H9 (cell line): ENCODE measurements around the gene UTP20. TPM values are rescaled to one million over a fixed set of nuclear protein-coding genes. Genes with fewer than 3 reads are reported as not detected.

ENCODE experiments used
- DNase-seq: peaks from one replicate; pipeline ENCODE4 v3.0.0-alpha.2; 2017
- H2AFZ ChIP-seq: one replicate; pipeline ENCODE4 v1.6.1; 2013; ENCODE audit warnings: mild to moderate bottlenecking, low read length, control low read depth, moderate library complexity
- H2AK5ac ChIP-seq: 2 replicates; pipeline ENCODE4 v1.6.1; 2013; ENCODE audit warnings: low read length, control low read depth, mixed read lengths; ENCODE audit not compliant: insufficient read length
- H2BK120ac ChIP-seq: one replicate; pipeline ENCODE4 v1.6.1; 2013; ENCODE audit warnings: low read depth, mild to moderate bottlenecking, low read length, control low read depth, inconsistent platforms; ENCODE audit not compliant: poor library complexity, severe bottlenecking
- H2BK12ac ChIP-seq: 2 replicates; pipeline ENCODE4 v1.6.1; 2013; ENCODE audit warnings: low read length, control low read depth, mixed read lengths, low read depth; ENCODE audit not compliant: insufficient read length
- H2BK15ac ChIP-seq: 2 replicates; pipeline ENCODE4 v1.6.1; 2013; ENCODE audit warnings: low read depth, low read length, control low read depth
- H2BK20ac ChIP-seq: one replicate; pipeline ENCODE4 v1.6.1; 2013; ENCODE audit warnings: low read depth, mild to moderate bottlenecking, low read length, control low read depth, inconsistent platforms; ENCODE audit not compliant: poor library complexity, severe bottlenecking
- H2BK5ac ChIP-seq: 2 replicates; pipeline ENCODE4 v1.6.1; 2013; ENCODE audit warnings: low read length, control low read depth, mixed read lengths; ENCODE audit not compliant: insufficient read length
- H3K14ac ChIP-seq: 2 replicates; pipeline ENCODE4 v1.6.1; 2013; ENCODE audit warnings: low read length, control low read depth; ENCODE audit not compliant: insufficient read depth
- H3K18ac ChIP-seq: 2 replicates; pipeline ENCODE4 v1.6.1; 2013; ENCODE audit warnings: low read depth, mild to moderate bottlenecking, mixed read lengths, low read length, control low read depth; ENCODE audit not compliant: insufficient read length
- H3K23ac ChIP-seq: 2 replicates; pipeline ENCODE4 v1.6.1; 2013; ENCODE audit warnings: low read length, control low read depth, mixed read lengths, low read depth; ENCODE audit not compliant: insufficient read length
- H3K23me2 ChIP-seq: 2 replicates; pipeline ENCODE4 v1.6.1; 2013; ENCODE audit warnings: low read depth, mild to moderate bottlenecking, mixed read lengths, low read length, control low read depth; ENCODE audit not compliant: insufficient read length, poor library complexity, severe bottlenecking
- H3K27ac ChIP-seq: 2 replicates; pipeline ENCODE4 v1.5.1; 2013; ENCODE audit warnings: low read length, control low read depth, mixed read lengths, low read depth; ENCODE audit not compliant: insufficient read length
- H3K27me3 ChIP-seq: 2 replicates; pipeline ENCODE4 v1.6.1; 2013; ENCODE audit warnings: low read length, control low read depth, inconsistent platforms; ENCODE audit not compliant: insufficient read depth
- H3K4ac ChIP-seq: 2 replicates; pipeline ENCODE4 v1.6.1; 2013; ENCODE audit warnings: low read depth, mild to moderate bottlenecking, control low read depth, inconsistent platforms, low read length, moderate library complexity
- H3K4me1 ChIP-seq: 2 replicates; pipeline ENCODE4 v1.6.1; 2013; ENCODE audit warnings: low read length, control low read depth, inconsistent platforms; ENCODE audit not compliant: insufficient read depth
- H3K4me2 ChIP-seq: 2 replicates; pipeline ENCODE4 v1.6.1; 2013; ENCODE audit warnings: low read length, control low read depth, mixed read lengths; ENCODE audit not compliant: insufficient read length, insufficient read depth
- H3K56ac ChIP-seq: 2 replicates; pipeline ENCODE4 v1.6.1; 2013; ENCODE audit warnings: low read depth, mild to moderate bottlenecking, mixed read lengths, low read length, control low read depth; ENCODE audit not compliant: insufficient read length
- H3K79me1 ChIP-seq: 2 replicates; pipeline ENCODE4 v1.6.1; 2013; ENCODE audit warnings: low read depth, mild to moderate bottlenecking, moderate library complexity, low read length, control low read depth, inconsistent platforms; ENCODE audit not compliant: insufficient read depth, poor library complexity, severe bottlenecking
- H3K79me2 ChIP-seq: 2 replicates; pipeline ENCODE4 v1.6.1; 2013; ENCODE audit warnings: low read length, control low read depth, inconsistent platforms; ENCODE audit not compliant: insufficient read depth
- H3K9ac ChIP-seq: 2 replicates; pipeline ENCODE4 v1.6.1; 2013; ENCODE audit warnings: low read length, control low read depth, mixed read lengths; ENCODE audit not compliant: insufficient read length; ENCODE audit errors: extremely low read depth
- H3K9me3 ChIP-seq: one replicate; pipeline ENCODE4 v1.6.1; 2013; ENCODE audit warnings: low read depth, low read length, inconsistent platforms; ENCODE audit not compliant: control insufficient read depth
- H3T11ph ChIP-seq: one replicate; pipeline ENCODE4 v1.6.1; 2013; ENCODE audit warnings: mild to moderate bottlenecking, low read length, control low read depth, inconsistent platforms
- H4K20me1 ChIP-seq: one replicate; pipeline ENCODE4 v1.6.1; 2013; ENCODE audit not compliant: control insufficient read depth, insufficient read length, insufficient read depth
- H4K5ac ChIP-seq: 2 replicates; pipeline ENCODE4 v1.6.1; 2013; ENCODE audit warnings: low read depth, mild to moderate bottlenecking, mixed read lengths, low read length, control low read depth; ENCODE audit not compliant: insufficient read length
- H4K8ac ChIP-seq: replicated peaks from 2 replicates; pipeline ENCODE4 v1.6.1; 2013; ENCODE audit warnings: low read length, control low read depth, mixed read lengths, low read depth; ENCODE audit not compliant: insufficient read length
- H4K91ac ChIP-seq: 2 replicates; pipeline ENCODE4 v1.6.1; 2013; ENCODE audit warnings: low read depth, mild to moderate bottlenecking, moderate library complexity, mixed read lengths, low read length, control low read depth; ENCODE audit not compliant: insufficient read length
- H3K27ac Mint-ChIP-seq, 3 experiments: 2 replicates in 2 of 3; 3 replicates in 1 of 3; pipeline ENCODE4 v1.8.0; 2020 to 2021; ENCODE audit warnings: mixed read lengths in 3 of 3, mild to moderate bottlenecking in 1 of 3, moderate library complexity in 1 of 3
- H3K27me3 Mint-ChIP-seq: 2 replicates; pipeline ENCODE4 v1.8.0; 2021; ENCODE audit warnings: low read depth, mild to moderate bottlenecking, moderate library complexity, mixed read lengths
- H3K36me3 Mint-ChIP-seq, 3 experiments: 2 replicates in 2 of 3; 3 replicates in 1 of 3; pipeline ENCODE4 v1.8.0; 2020 to 2021; ENCODE audit warnings: low read depth in 3 of 3, mixed read lengths in 3 of 3; ENCODE audit not compliant: insufficient read depth in 1 of 3
- H3K4me1 Mint-ChIP-seq, 2 experiments: 2 replicates each; pipeline ENCODE4 v1.8.0; 2020; ENCODE audit warnings: mixed read lengths in 2 of 2
- H3K4me3 Mint-ChIP-seq, 2 experiments: 2 replicates in 1 of 2; 3 replicates in 1 of 2; pipeline ENCODE4 v1.8.0; 2020 to 2021; ENCODE audit warnings: mild to moderate bottlenecking in 2 of 2, mixed read lengths in 2 of 2, moderate library complexity in 1 of 2
- H3K9me3 Mint-ChIP-seq, 2 experiments: 2 replicates in 1 of 2; 3 replicates in 1 of 2; pipeline ENCODE4 v1.8.0; 2020; ENCODE audit warnings: mild to moderate bottlenecking in 2 of 2, mixed read lengths in 2 of 2, moderate library complexity in 1 of 2
- WGBS: extraction: QIAGEN DNeasy Blood & Tissue Kit; methylation state at CpG from one replicate; pipeline ENCODE4 v1.1.7; 2013; ENCODE audit warnings: missing lambda C conversion rate, low lambda C conversion rate, mixed read lengths; ENCODE audit not compliant: insufficient read length; ENCODE audit errors: extremely low coverage; 5-methylcytosine and 5-hydroxymethylcytosine counted together
- total RNA-seq: library from RNA; stranded (reverse); gene quantifications from 2 replicates; pipeline ENCODE4 v1.2.1, GENCODE V29; 2021
- TF ChIP-seq, protein P1 (sequence below): fragments of 200-600 bp; sonication (generic); conservative IDR thresholded peaks from 3 replicates; pipeline ENCODE4 v1.8.0; 2021; ENCODE audit warnings: antibody characterized with exemption, mild to moderate bottlenecking

Gene UTP20
- total RNA-seq, 1 experiment from 2014 or later: 38.3 TPM

DNA sequence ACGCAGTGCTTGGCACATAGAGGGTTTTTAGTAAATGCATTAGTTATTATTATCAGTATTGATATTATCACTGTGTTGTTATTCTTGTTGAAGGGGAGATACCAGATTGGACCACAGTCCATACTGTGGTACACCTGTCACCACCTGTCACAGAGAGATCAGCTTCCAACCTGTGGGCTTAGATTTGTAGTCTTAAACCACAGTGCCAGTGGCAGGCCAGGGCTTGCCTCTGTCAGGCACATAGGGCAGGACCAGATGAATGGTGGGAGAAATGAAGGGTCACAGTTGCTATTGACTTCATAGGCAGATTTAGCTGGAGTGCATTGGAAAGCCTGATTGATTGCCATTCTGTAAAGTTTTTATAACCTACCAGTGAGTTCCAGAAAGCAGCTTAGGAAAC lies 92.5 kb downstream of the UTP20 start:
- Mint-ChIP-seq H3K9me3 (no peaks in the 10 kb centered on the region), H3K27ac (no peak overlapping the region), H3K27me3 (no peaks in the 10 kb centered on the region), H3K4me3 (no peak overlapping the region), H3K36me3 (peaks cover 24 to 86% (median 66%) of the 10 kb centered on the region in 3 experiments; a peak in 6 of 7 replicates), H3K4me1 (no peaks in the 10 kb centered on the region)
- no peak overlapping the region for H2BK20ac ChIP-seq
- H3K56ac ChIP-seq: no peak overlapping the region
- no peak overlapping the region for H2BK120ac ChIP-seq
- H3K79me2 ChIP-seq: no peaks in the 10 kb centered on the region
- no peaks in the 10 kb centered on the region for H3K79me1 ChIP-seq
- H3K4me1 ChIP-seq: no peaks in the 10 kb centered on the region
- H2AFZ ChIP-seq: no peak overlapping the region
- no peak overlapping the region for H3K27ac ChIP-seq
- H4K5ac ChIP-seq: no peak overlapping the region
- no peaks in the 10 kb centered on the region for H3K27me3 ChIP-seq
- no peak overlapping the region for H2BK12ac ChIP-seq
- H2BK5ac ChIP-seq: no peak overlapping the region
- H2AK5ac ChIP-seq: no peak overlapping the region
- DNase-seq: no peak
- TF ChIP-seq, protein P1, sequence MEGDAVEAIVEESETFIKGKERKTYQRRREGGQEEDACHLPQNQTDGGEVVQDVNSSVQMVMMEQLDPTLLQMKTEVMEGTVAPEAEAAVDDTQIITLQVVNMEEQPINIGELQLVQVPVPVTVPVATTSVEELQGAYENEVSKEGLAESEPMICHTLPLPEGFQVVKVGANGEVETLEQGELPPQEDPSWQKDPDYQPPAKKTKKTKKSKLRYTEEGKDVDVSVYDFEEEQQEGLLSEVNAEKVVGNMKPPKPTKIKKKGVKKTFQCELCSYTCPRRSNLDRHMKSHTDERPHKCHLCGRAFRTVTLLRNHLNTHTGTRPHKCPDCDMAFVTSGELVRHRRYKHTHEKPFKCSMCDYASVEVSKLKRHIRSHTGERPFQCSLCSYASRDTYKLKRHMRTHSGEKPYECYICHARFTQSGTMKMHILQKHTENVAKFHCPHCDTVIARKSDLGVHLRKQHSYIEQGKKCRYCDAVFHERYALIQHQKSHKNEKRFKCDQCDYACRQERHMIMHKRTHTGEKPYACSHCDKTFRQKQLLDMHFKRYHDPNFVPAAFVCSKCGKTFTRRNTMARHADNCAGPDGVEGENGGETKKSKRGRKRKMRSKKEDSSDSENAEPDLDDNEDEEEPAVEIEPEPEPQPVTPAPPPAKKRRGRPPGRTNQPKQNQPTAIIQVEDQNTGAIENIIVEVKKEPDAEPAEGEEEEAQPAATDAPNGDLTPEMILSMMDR: no peak
- H3K14ac ChIP-seq: no peak overlapping the region
- WGBS: no CpG with 5 or more reads among the region's 1 CpG
- no peaks in the 10 kb centered on the region for H3K9me3 ChIP-seq
- H3K23me2 ChIP-seq: no peaks in the 10 kb centered on the region
- H3K9ac ChIP-seq: no peak overlapping the region
- H3T11ph ChIP-seq: no peak overlapping the region
- H2BK15ac ChIP-seq: no peak overlapping the region
- H4K91ac ChIP-seq: no peak overlapping the region
- no peak overlapping the region for H3K4me2 ChIP-seq
- H4K20me1 ChIP-seq: no peaks in the 10 kb centered on the region
- H4K8ac ChIP-seq: no peak overlapping the region
- H3K4ac ChIP-seq: no peak overlapping the region
- H3K18ac ChIP-seq: no peak overlapping the region
- H3K23ac ChIP-seq: no peak overlapping the region
